ENCODE results near the gene RAD21L1. TPM values are rescaled to one million over a fixed set of nuclear protein-coding genes. Genes with fewer than 3 reads are reported as not detected.
A peak's percentile ranks its signal among the peaks of the same experiment; 100 is the strongest.

The RAD21L1 gene
- total RNA-seq, 1 donor from 2014 or later = not detected

DNA sequence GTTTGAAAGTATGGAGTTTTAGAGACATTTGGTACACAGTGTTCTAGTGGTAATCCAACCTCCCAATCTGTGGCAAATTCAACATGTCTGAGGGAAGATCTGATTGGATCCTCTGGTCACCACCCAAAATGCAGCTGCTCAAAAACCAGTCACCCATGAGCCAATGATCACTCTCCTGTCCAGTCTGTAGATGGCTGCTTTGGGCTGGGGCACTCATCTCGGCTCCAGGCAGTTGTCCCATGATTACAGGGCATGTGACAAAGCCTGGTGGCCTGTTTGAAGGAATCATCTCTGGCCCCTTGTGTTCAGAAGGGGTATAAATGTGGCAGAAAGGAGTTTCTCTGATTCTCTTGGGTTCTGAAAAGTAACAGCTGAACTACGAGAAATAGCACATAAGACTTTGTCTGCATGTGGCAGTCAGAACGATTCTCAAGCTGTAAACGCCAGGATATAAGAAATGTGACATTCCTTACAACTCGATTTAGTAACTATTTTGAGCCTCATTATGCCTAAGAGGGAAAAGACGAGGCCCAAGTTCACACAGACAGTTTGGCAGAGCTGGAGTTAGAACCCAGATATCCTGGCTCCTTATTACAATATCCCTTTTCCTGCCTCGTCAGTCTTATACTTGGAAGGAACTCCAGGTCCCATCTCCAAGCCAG, 26.5 kb upstream of the RAD21L1 start:
- ATAC-seq = no peak
- TF ChIP-seq, protein P1, sequence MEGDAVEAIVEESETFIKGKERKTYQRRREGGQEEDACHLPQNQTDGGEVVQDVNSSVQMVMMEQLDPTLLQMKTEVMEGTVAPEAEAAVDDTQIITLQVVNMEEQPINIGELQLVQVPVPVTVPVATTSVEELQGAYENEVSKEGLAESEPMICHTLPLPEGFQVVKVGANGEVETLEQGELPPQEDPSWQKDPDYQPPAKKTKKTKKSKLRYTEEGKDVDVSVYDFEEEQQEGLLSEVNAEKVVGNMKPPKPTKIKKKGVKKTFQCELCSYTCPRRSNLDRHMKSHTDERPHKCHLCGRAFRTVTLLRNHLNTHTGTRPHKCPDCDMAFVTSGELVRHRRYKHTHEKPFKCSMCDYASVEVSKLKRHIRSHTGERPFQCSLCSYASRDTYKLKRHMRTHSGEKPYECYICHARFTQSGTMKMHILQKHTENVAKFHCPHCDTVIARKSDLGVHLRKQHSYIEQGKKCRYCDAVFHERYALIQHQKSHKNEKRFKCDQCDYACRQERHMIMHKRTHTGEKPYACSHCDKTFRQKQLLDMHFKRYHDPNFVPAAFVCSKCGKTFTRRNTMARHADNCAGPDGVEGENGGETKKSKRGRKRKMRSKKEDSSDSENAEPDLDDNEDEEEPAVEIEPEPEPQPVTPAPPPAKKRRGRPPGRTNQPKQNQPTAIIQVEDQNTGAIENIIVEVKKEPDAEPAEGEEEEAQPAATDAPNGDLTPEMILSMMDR (IDR thresholded peaks at IDR 0.05) = no peak
- Histone ChIP-seq H3K4me3 (no peak overlapping the region), H3K9me3 (no peaks in the 10 kb centered on the region), H3K27ac (peak overlapping the region; percentile 78), H3K36me3 (no peaks in the 10 kb centered on the region), H3K4me1 (peaks cover 9% of the 10 kb centered on the region), H3K27me3 (no peaks in the 10 kb centered on the region)
- no peak for DNase-seq
- intact Hi-C loops (cut with DNase I) = no loop called here

DNA sequence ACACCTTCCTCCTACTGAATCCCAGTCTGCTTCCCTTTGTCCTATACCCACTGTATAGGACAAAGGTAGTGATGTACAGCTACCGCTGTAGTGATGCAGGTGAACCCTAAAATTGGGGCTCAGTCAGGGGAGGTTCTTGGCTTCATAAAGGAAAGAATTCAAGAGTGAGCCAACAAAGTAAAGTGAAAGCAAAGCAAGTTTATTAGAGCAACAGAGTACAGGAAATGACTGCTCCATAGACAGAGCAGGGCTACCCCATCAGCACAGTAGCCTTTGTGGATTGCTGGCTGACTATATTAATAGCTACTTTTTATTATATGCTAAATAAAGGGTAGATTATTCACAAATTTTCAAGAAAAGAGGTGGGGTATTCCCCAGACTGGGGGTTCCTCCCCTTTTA, 25.9 kb upstream of the RAD21L1 start:
- Histone ChIP-seq H3K27me3 (no peaks in the 10 kb centered on the region), H3K27ac (peak overlapping the region; percentile 78), H3K9me3 (no peaks in the 10 kb centered on the region), H3K36me3 (no peaks in the 10 kb centered on the region), H3K4me1 (peaks cover 9% of the 10 kb centered on the region), H3K4me3 (no peak overlapping the region)
- intact Hi-C loops (cut with DNase I) = no loop called here
- DNase-seq (no peak), ATAC-seq (no peak)
- TF ChIP-seq, protein P1 (IDR thresholded peaks at IDR 0.05) = no peak

GRCh38 chr20:1202762-1203504, 22.9 kb upstream of the RAD21L1 start, which contains the start of gene C20orf202:
TSS of gene C20orf202 (plus strand) at chr20:1203454. CDS start at chr20:1203586, 132 bp downstream.
- DNase-seq = no peak
- no peaks in the 10 kb centered on the region for H3K36me3 ChIP-seq
- ATAC-seq = no peak
- intact Hi-C loops (cut with DNase I) = no loop called here
- H3K4me3 ChIP-seq = no peak within 1 kb of the TSS
- H3K4me1 ChIP-seq = peaks cover 13% of the 10 kb centered on the region
- no peaks in the 10 kb centered on the region for H3K9me3 ChIP-seq
- peak within 1 kb of the TSS; percentile 70 for H3K27ac ChIP-seq
- no peaks in the 10 kb centered on the region for H3K27me3 ChIP-seq
- TF ChIP-seq, protein P1 (IDR thresholded peaks at IDR 0.05) = no peak

DNA sequence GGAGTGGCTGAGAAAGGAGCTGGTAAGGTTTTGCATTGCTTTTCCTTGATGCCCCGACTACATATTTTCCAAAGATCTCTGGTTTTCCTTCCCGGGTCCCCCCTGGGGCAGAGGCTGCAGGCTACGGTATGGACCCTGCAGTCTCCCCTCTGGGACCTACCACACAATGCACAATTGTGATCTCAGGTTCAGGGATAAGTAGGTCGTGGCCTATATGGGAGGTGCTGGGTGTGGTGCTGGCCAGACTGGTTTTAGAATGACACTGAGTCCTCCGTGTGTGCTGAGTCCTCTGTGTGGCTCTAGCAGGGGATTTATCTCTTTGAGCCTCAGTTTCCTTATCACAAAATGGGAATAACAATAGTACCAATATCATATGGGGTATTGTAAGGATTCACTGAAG, 22.2 kb upstream of the RAD21L1 start:
- DNase-seq (no peak), ATAC-seq (no peak)
- TF ChIP-seq, protein P1 (IDR thresholded peaks at IDR 0.05) = no peak
- H3K4me3 ChIP-seq = no peak overlapping the region
- peak overlapping the region; percentile 70 for H3K27ac ChIP-seq
- no peaks in the 10 kb centered on the region for H3K27me3 ChIP-seq
- peaks cover 13% of the 10 kb centered on the region for H3K4me1 ChIP-seq
- H3K9me3 ChIP-seq = no peaks in the 10 kb centered on the region
- intact Hi-C loops (cut with DNase I) = no loop called here
- no peaks in the 10 kb centered on the region for H3K36me3 ChIP-seq

DNA sequence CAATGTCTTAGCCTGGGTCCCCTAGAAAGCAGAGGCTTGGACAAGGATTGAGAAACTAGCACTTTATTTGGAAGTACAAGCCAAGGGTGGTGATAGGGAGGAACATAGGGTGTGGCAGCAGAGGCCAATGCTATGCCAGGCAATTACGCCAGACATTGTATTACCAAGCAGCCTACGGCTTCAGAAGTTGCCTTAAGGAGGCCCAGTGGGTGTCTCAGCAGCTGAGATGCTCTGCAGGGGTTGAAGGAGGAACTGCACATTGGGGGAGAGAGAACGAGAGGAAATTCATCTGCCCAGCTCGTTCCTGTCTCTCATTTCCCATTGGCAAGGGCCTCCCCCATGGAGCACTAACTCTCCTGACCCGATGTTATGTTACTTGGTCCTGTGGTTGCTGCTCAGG, 21.7 kb upstream of the RAD21L1 start:
- intact Hi-C loops (cut with DNase I) = no loop called here

More for the DNA sequence above, 21.7 kb upstream of the RAD21L1 start:
- Histone ChIP-seq H3K4me1 (peaks cover 13% of the 10 kb centered on the region), H3K4me3 (no peak overlapping the region), H3K36me3 (no peaks in the 10 kb centered on the region), H3K9me3 (no peaks in the 10 kb centered on the region), H3K27ac (peak overlapping the region; percentile 70), H3K27me3 (no peaks in the 10 kb centered on the region)
- ATAC-seq = peak; percentile 93
- TF ChIP-seq, protein P1 (IDR thresholded peaks at IDR 0.05) = no peak
- no peak for DNase-seq
